Activated gamma-delta T cell treated with Interleukin-2 at 50 U/mL for 16 hours (primary cell): ENCODE data around the gene MEGF8.
"Not testable (repeated sequence)": the region's sequence is repeated elsewhere in the genome, so short reads cannot be mapped to it uniquely, and the experiment has no call there.

ENCODE experiments used
- DNase-seq: peaks from one replicate; pipeline ENCODE4 v3.0.0-alpha.2; 2020

The MEGF8 gene

GRCh38 chr19:42332059-42332458 lies 6.6 kb downstream of the MEGF8 start:
- no peak for DNase-seq

GRCh38 chr19:42333018-42333417 lies 7.6 kb downstream of the MEGF8 start:
- DNase-seq, result no peak

GRCh38 chr19:42333975-42334696 lies 8.7 kb downstream of the MEGF8 start:
- DNase-seq, result no peak

DNA sequence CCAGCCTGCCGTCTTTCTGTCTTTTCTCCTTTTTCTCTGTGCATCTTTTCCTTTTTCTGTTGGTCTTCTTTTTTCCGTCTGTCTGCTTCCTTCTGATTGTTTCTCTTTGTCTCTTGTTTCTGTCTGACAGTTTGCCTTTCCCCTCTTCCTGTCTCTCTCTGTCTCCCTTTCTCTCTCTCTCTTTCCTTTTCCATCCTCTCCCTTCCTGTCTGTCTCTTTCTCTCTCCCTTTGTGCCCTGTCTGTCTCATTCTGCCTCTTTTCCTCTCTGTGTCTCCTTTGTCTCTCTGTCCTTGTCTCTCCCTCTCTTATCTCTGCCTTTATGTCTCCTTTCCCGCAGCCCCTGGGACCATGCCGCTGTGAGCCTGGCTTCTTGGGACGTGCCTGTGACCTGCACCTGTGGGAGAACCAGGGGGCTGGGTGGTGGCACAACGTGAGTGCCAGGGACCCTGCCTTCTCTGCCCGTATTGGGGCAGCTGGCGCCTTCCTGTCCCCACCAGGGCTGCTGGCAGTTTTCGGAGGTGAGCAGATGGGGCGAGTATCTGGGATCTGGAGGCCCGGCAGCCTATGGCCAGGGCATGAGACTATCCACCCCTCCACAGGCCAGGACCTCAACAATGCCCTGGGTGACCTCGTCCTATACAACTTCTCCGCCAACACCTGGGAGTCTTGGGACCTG lies 9.4 kb downstream of the MEGF8 start:
- DNase-seq, result no peak

DNA sequence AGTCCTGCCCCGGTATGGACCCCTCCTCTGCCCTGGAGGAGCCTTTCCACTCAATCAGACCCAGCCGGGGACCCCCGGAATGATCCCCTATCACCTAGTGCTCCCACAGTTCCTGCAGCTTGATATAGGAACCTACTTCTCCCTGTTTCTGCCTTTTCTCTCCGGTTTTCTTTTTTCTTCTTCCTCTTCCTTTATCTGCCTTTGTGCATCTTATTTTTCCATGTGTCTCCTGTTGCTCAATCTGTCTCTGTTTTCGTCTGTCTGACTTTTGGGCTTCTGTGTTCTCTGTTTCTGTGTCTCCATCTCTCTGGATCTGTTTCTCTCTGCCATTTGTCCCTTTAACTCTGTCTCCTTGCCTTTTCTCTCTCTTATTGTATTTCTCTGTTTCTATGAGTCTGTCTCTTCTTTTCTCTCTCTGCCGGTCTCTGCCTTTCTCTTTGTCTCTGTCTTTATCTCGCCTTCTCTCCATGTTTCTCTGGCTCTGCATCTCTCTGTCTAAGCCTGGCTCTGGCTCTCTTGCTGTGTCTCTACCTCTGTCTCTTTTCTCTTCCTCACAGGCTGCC lies 10.0 kb downstream of the MEGF8 start:
- DNase-seq, result no peak

- no peak for DNase-seq
Observed at GRCh38 chr19:42335971-42336370, 10.5 kb downstream of the MEGF8 start.

DNA sequence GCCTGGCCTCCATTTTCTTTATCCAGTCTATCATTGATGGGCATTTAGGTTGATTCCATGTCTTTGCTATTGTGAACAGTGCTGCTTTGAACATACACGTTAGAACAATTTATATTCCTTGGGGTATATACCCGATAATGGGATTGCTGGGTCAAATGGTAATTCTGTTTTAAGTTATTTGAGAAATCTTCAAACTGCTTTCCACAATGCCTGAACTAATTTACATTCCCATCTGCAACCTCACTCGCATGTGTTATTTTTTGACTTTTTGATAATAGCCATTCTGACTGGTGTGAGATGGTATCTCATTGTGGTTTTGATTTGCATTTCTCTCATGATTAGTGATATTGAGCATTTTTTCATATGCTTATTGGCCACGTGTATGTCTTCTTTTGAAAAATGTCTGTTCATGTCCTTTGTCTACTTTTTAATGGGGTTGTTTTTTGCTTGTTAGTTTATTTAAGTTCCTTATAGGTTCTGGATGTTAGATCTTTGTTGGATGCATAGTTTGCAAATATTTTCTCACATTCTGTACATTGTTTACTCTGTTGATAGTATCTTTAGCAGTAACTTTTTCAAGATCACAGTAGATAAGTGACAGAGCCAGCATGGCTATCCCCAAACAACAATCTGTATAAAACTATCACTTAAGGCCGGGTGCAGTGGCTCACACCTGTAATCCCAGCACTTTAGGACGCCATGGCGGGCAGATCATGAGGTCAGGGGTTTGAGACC lies 13.9 kb downstream of the MEGF8 start:
- not testable (repeated sequence) for DNase-seq

- not testable (repeated sequence) for DNase-seq
Observed at GRCh38 chr19:42339922-42340321, 14.5 kb downstream of the MEGF8 start.

GRCh38 chr19:42343344-42344110 lies 18.1 kb downstream of the MEGF8 start:
- no peak for DNase-seq

GRCh38 chr19:42344336-42344893 lies 19.0 kb downstream of the MEGF8 start:
- DNase-seq, result no peak

DNA sequence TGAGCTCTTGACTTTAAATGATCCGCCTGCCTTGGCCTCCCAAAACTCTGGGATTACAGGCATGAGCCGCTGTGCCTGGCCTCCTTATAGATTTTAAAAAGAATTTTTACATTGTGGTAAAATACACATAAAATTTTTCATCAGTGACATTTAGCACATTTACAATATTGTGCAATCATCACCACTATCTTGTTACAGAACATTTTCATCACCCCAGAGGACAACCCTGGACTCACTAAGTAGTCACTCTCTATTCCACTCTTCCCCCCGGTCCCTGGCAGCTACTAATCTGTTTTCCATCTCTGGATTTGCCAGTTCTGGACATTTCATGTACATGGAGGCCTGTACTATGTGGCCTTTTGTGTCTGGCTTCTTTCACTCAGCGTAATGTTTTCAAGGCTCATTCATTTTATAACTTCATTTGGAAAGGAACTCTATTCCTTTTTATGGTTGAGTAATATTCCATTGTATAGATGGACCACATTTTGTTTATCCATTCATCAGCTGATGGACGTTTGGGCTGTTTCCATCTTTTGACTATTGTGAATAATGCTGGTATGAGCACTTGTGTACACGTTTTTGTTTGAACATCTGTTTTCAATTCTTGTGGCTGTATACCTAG lies 19.9 kb downstream of the MEGF8 start:
- DNase-seq, result no peak

- DNase-seq, result no peak
Observed at GRCh38 chr19:42348211-42348610, 22.8 kb downstream of the MEGF8 start.

GRCh38 chr19:42349378-42350107 lies 24.1 kb downstream of the MEGF8 start:
- no peak for DNase-seq

GRCh38 chr19:42350417-42350816 lies 25.0 kb downstream of the MEGF8 start:
- no peak for DNase-seq

- no peak for DNase-seq
Observed at GRCh38 chr19:42351079-42351735, 25.8 kb downstream of the MEGF8 start.

DNA sequence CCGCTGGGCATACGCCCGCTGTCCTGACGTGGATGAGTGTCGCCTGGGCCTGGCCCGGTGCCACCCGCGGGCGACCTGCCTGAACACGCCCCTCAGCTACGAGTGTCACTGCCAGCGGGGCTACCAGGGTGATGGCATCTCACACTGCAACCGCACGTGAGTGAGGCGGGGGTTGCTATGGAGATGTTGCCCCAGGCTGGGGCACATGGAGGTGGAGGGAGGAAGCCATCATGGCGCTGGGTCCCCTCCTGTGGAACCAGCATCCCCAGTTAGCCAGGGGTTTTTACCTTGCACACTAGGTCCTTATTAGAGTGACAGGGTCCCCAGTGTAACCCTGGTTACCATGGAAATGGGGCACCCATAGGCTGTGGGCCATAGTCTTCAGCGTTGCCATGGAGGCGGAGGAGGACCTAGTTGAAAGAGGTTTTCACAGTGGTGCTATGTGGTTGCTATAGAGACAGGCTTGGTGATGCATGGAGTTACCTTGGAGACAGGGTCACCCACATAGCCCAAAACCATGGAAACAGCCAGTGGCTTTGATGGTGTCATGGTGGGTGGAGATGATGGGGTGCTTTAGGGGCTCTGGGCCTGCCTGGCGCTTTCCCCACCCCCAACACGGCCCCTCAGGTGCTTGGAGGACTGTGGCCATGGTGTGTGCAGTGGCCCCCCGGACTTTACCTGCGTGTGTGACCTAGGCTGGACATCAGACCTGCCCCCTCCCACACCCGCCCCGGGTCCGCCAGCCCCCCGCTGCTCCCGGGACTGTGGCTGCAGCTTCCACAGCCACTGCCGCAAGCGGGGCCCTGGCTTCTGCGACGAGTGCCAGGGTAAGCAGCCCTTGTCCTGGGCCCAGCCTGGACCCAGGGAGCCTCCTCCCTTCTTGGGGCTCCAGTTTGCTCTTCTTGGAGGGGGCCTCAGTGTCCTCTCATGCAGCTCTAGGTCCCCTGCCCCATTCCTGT lies 27.1 kb downstream of the MEGF8 start:
- DNase-seq, result no peak

GRCh38 chr19:42353341-42354015 lies 28.0 kb downstream of the MEGF8 start:
- no peak for DNase-seq

- no peak for DNase-seq
Observed at GRCh38 chr19:42355896-42356295, 30.5 kb downstream of the MEGF8 start.

GRCh38 chr19:42356686-42357085 lies 31.3 kb downstream of the MEGF8 start:
- no peak for DNase-seq
